GM23338 (cell line): ENCODE measurements around the gene MAP3K21. TPM values are rescaled to one million over a fixed set of nuclear protein-coding genes. Genes with fewer than 3 reads are reported as not detected.

Experiments
- ATAC-seq: fragments of 200-7000 bp; cut with Tn5 transposase; 3 replicates; pipeline ENCODE4 v1.9.1; 2020
- DNase-seq: peaks from one replicate; pipeline ENCODE4 v3.0.0-alpha.2; 2015; ENCODE audit warnings: low spot score
- H2AFZ ChIP-seq: fragments of 200-600 bp; sonication (generic); 2 replicates; pipeline ENCODE4 v1.8.0; 2016; ENCODE audit warnings: antibody characterized with exemption, mild to moderate bottlenecking, moderate library complexity
- H3F3A ChIP-seq: fragments of 200-600 bp; sonication (generic); replicated peaks from 2 replicates; pipeline ENCODE4 v1.8.0; 2017; ENCODE audit warnings: antibody characterized with exemption, mixed run types, low read depth
- H3K27ac ChIP-seq: fragments of 200-600 bp; sonication (generic); 2 replicates; pipeline ENCODE4 v1.6.1; 2016; ENCODE audit warnings: low read depth
- H3K27me3 ChIP-seq: fragments of 200-600 bp; sonication (generic); 2 replicates; pipeline ENCODE4 v1.8.0; 2016; ENCODE audit warnings: mild to moderate bottlenecking, mixed run types, moderate library complexity; ENCODE audit not compliant: insufficient read depth
- H3K36me3 ChIP-seq: fragments of 200-600 bp; sonication (generic); 2 replicates; pipeline ENCODE4 v1.8.0; 2016; ENCODE audit warnings: mild to moderate bottlenecking; ENCODE audit not compliant: insufficient read depth
- H3K4me1 ChIP-seq: fragments of 200-600 bp; sonication (generic); 2 replicates; pipeline ENCODE4 v1.8.0; 2016; ENCODE audit warnings: mild to moderate bottlenecking, moderate library complexity; ENCODE audit not compliant: insufficient read depth
- H3K4me2 ChIP-seq: fragments of 200-600 bp; sonication (generic); 2 replicates; pipeline ENCODE4 v1.7.1; 2017; ENCODE audit warnings: mixed run types
- H3K4me3 ChIP-seq: fragments of 200-600 bp; sonication (generic); 2 replicates; pipeline ENCODE4 v1.6.1; 2016; ENCODE audit warnings: mixed run types
- H3K79me2 ChIP-seq: fragments of 200-600 bp; sonication (generic); replicated peaks from 2 replicates; pipeline ENCODE4 v1.8.0; 2017; ENCODE audit warnings: mild to moderate bottlenecking; ENCODE audit not compliant: insufficient read depth
- H3K9me2 ChIP-seq: fragments of 200-600 bp; sonication (generic); 2 replicates; pipeline ENCODE4 v1.8.0; 2017; ENCODE audit not compliant: insufficient read depth
- H4K20me1 ChIP-seq: fragments of 200-600 bp; sonication (generic); replicated peaks from 2 replicates; pipeline ENCODE4 v1.8.0; 2017; ENCODE audit warnings: mild to moderate bottlenecking; ENCODE audit not compliant: insufficient read depth
- H3K27ac Mint-ChIP-seq: 2 replicates; pipeline ENCODE4 v1.8.0; 2020; ENCODE audit warnings: inconsistent platforms, mild to moderate bottlenecking, moderate library complexity, mixed read lengths
- H3K27me3 Mint-ChIP-seq: 3 replicates; pipeline ENCODE4 v1.8.0; 2022; ENCODE audit warnings: low read depth, mild to moderate bottlenecking, moderate library complexity, mixed read lengths, inconsistent platforms; ENCODE audit not compliant: insufficient read depth, poor library complexity
- H3K36me3 Mint-ChIP-seq: 3 replicates; pipeline ENCODE4 v1.8.0; 2021; ENCODE audit warnings: low read depth, mild to moderate bottlenecking, inconsistent platforms, moderate library complexity, mixed read lengths
- H3K4me1 Mint-ChIP-seq: 3 replicates; pipeline ENCODE4 v1.8.0; 2020; ENCODE audit warnings: mild to moderate bottlenecking, inconsistent platforms, mixed read lengths
- H3K4me3 Mint-ChIP-seq: 3 replicates; pipeline ENCODE4 v1.8.0; 2021; ENCODE audit warnings: moderate library complexity, mild to moderate bottlenecking, inconsistent platforms, mixed read lengths
- H3K9me3 Mint-ChIP-seq: 3 replicates; pipeline ENCODE4 v1.8.0; 2020; ENCODE audit warnings: moderate library complexity, mild to moderate bottlenecking, inconsistent platforms, mixed read lengths
- EZH2 ChIP-seq: fragments of 200-600 bp; sonication (generic); IDR thresholded peaks from one replicate; pipeline ENCODE4 v1.8.0; 2017; ENCODE audit warnings: antibody characterized with exemption, mild to moderate bottlenecking, low read depth; ENCODE audit not compliant: unreplicated experiment
- JUNB ChIP-seq: IDR thresholded peaks from one replicate; pipeline ENCODE4 v1.6.1; 2016; ENCODE audit warnings: antibody characterized with exemption; ENCODE audit not compliant: unreplicated experiment
- POLR2AphosphoS5 ChIP-seq: IDR thresholded peaks from 2 replicates; pipeline ENCODE4 v1.6.1; 2016; ENCODE audit warnings: antibody characterized with exemption, low read depth
- ZNF331 ChIP-seq: fragments of 250-450 bp; sonication (Bioruptor Pico); IDR thresholded peaks from 2 replicates; pipeline ENCODE4 v1.5.0; 2020; ENCODE audit warnings: low read depth, mild to moderate bottlenecking, moderate library complexity
- polyA plus RNA-seq: library from polyadenylated mRNA; unstranded; fragments of >200 nt; fragmentation: Nextera tagmentation; extraction: Ambion mirVana; gene quantifications from 2 replicates; pipeline ENCODE4 v1.2.1, GENCODE V29; 2016
- total RNA-seq: library from RNA; depleted of rRNA; stranded (reverse); fragments of >200 nt; shearing (Covaris generic); gene quantifications from 2 replicates; pipeline ENCODE4 v1.2.3, GENCODE V29; 2014
- TF ChIP-seq, protein P1 (sequence below), 2 experiments: fragments of 200-600 bp in 1 of 2; sonication (generic) in 1 of 2; conservative IDR thresholded peaks; 2 replicates each; pipeline versions ENCODE4 v1.5.1 to v1.6.1; 2016 to 2017; ENCODE audit warnings: antibody characterized with exemption in 2 of 2, low read depth in 2 of 2, mild to moderate bottlenecking in 2 of 2, moderate library complexity in 1 of 2
- TF ChIP-seq, protein P2 (sequence below): IDR thresholded peaks from 2 replicates; pipeline ENCODE4 v1.6.1; 2016; ENCODE audit warnings: antibody characterized with exemption
- TF ChIP-seq, protein P3 (sequence below): IDR thresholded peaks from one replicate; pipeline ENCODE4 v1.6.1; 2018; ENCODE audit warnings: antibody characterized with exemption; ENCODE audit not compliant: unreplicated experiment

The MAP3K21 gene
- total and polyA plus RNA-seq, 2 experiments from 2014 or later: 11.7 to 40.1 TPM

DNA sequence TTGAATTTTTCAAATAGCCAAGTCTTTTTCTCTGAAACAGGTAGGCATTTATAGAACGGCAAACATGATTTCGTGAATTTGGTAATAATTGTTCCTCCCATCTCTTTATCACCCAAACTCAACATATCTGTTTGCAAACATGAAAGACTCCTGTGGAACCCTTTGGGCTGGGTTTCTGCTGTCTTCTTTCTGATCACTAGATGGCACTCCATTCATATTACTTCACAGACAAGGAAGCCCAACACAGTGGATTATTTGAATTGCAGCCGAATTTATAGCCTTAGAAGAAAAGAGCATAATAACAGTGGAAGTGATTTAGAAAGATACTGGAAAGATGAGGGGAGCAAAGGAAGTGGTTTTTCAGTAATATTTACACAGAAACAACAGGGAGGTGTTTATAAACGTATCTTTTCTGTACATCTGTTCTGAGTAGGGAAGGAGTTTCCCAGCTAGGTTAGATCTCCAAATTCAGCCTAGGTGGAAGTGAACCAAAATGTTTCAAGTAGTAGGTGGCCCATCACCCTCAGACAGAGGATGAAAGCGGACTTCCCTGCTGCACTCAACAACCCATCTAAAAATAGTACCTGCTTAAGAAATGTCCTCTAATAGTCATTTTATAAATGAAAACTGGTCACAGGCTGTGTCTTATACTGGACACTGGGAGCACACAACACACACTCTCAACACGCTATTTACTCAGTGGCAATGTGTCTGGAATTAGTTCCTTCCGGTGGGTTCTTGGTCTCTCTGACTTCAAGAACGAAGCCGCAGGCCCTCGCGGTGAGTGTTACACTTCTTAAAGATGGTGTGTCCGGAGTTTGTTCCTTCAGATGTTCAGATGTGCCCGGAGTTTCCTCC is 67.6 kb downstream of the MAP3K21 start:
- H3K4me2 ChIP-seq: no peak overlapping the region
- no peaks in the 10 kb centered on the region for H3K79me2 ChIP-seq
- no peak overlapping the region for H3K4me3 Mint-ChIP-seq
- ATAC-seq (peak; percentile 91), DNase-seq (peak; percentile 82)
- 0 out of 2 replicates have a peak overlapping the region, but pooled peaks have one; percentile 8 for H2AFZ ChIP-seq
- H3K27me3 Mint-ChIP-seq: peaks cover 2% of the 10 kb centered on the region
- peaks cover 5% of the 10 kb centered on the region; the same call in 2 of the 3 replicates for H3K4me1 Mint-ChIP-seq
- no peaks in the 10 kb centered on the region for H3K27me3 ChIP-seq
- no peaks in the 10 kb centered on the region for H3K36me3 ChIP-seq
- no peaks in the 10 kb centered on the region for H3F3A ChIP-seq
- TF ChIP-seq POLR2AphosphoS5: no peak
- TF ChIP-seq, protein P1, sequence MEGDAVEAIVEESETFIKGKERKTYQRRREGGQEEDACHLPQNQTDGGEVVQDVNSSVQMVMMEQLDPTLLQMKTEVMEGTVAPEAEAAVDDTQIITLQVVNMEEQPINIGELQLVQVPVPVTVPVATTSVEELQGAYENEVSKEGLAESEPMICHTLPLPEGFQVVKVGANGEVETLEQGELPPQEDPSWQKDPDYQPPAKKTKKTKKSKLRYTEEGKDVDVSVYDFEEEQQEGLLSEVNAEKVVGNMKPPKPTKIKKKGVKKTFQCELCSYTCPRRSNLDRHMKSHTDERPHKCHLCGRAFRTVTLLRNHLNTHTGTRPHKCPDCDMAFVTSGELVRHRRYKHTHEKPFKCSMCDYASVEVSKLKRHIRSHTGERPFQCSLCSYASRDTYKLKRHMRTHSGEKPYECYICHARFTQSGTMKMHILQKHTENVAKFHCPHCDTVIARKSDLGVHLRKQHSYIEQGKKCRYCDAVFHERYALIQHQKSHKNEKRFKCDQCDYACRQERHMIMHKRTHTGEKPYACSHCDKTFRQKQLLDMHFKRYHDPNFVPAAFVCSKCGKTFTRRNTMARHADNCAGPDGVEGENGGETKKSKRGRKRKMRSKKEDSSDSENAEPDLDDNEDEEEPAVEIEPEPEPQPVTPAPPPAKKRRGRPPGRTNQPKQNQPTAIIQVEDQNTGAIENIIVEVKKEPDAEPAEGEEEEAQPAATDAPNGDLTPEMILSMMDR (conservative IDR thresholded peaks at IDR 0.05; ENCODE audit: low read depth in 2 of 2): peak; percentile 83 to 96
- TF ChIP-seq, protein P2, sequence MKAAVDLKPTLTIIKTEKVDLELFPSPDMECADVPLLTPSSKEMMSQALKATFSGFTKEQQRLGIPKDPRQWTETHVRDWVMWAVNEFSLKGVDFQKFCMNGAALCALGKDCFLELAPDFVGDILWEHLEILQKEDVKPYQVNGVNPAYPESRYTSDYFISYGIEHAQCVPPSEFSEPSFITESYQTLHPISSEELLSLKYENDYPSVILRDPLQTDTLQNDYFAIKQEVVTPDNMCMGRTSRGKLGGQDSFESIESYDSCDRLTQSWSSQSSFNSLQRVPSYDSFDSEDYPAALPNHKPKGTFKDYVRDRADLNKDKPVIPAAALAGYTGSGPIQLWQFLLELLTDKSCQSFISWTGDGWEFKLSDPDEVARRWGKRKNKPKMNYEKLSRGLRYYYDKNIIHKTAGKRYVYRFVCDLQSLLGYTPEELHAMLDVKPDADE: no peak
- peaks cover 9% of the 10 kb centered on the region for H3K4me1 ChIP-seq
- H3K36me3 Mint-ChIP-seq: no peaks in the 10 kb centered on the region
- no peaks in the 10 kb centered on the region for H4K20me1 ChIP-seq
- H3K9me3 Mint-ChIP-seq: peaks cover 3% of the 10 kb centered on the region; the same call in 1 of the 3 replicates
- no peak overlapping the region for H3K27ac ChIP-seq
- H3K27ac Mint-ChIP-seq: no peak overlapping the region
- no peaks in the 10 kb centered on the region for H3K9me2 ChIP-seq
- no peak overlapping the region for H3K4me3 ChIP-seq

DNA sequence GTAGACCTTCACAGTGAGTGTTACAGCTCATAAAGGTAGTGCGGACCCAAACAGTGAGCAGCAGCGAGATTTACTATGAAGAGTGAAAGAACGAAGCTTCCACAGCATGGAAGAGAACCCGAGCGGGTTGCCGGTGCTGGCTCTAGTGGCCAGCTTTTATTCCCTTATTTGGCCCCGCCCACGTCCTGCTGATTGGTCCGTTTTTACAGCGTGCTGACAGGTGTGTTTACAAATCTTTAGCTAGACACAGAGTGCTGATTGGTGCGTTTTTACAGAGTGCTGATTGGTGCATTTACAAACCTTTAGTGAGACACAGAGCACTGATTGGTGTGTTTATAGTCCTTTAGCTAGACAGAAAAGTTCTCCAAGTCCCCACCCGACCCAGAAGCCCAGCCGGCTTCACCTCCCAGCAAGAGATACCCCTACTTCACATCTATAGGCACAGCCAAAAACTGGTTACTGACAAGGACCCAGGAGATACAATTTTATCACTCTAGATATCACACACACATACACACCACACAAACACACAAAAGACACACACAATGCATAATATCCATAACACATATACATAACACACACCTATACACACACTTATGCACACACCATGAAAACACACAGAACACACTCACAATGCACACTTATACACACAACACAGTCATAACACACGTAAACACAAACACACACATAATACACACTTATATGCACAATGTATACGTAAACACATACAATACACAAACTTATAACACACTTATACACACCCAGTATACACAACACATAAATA is 68.5 kb downstream of the MAP3K21 start:
- Histone ChIP-seq H3K4me3 (no peak overlapping the region), H3K27me3 (no peaks in the 10 kb centered on the region), H4K20me1 (no peaks in the 10 kb centered on the region), H3K9me2 (no peaks in the 10 kb centered on the region), H3K4me2 (no peak overlapping the region), H2AFZ (0 out of 2 replicates have a peak overlapping the region, but pooled peaks have one; percentile 8), H3F3A (no peaks in the 10 kb centered on the region), H3K27ac (no peak overlapping the region), H3K4me1 (peaks cover 9% of the 10 kb centered on the region), H3K79me2 (no peaks in the 10 kb centered on the region), H3K36me3 (no peaks in the 10 kb centered on the region)
- H3K36me3 Mint-ChIP-seq: no peaks in the 10 kb centered on the region
- peaks cover 2% of the 10 kb centered on the region for H3K27me3 Mint-ChIP-seq
- no peak for ATAC-seq
- DNase-seq: no peak
- H3K27ac Mint-ChIP-seq: no peak overlapping the region
- H3K4me3 Mint-ChIP-seq: no peak overlapping the region
- H3K4me1 Mint-ChIP-seq: peaks cover 5% of the 10 kb centered on the region; the same call in 2 of the 3 replicates
- H3K9me3 Mint-ChIP-seq: peaks cover 3% of the 10 kb centered on the region; the same call in 1 of the 3 replicates
- TF ChIP-seq EZH2 (no peak), ZNF331 (CRISPR knock-in tag) (no peak), JUNB (no peak)
- TF ChIP-seq, protein P3, sequence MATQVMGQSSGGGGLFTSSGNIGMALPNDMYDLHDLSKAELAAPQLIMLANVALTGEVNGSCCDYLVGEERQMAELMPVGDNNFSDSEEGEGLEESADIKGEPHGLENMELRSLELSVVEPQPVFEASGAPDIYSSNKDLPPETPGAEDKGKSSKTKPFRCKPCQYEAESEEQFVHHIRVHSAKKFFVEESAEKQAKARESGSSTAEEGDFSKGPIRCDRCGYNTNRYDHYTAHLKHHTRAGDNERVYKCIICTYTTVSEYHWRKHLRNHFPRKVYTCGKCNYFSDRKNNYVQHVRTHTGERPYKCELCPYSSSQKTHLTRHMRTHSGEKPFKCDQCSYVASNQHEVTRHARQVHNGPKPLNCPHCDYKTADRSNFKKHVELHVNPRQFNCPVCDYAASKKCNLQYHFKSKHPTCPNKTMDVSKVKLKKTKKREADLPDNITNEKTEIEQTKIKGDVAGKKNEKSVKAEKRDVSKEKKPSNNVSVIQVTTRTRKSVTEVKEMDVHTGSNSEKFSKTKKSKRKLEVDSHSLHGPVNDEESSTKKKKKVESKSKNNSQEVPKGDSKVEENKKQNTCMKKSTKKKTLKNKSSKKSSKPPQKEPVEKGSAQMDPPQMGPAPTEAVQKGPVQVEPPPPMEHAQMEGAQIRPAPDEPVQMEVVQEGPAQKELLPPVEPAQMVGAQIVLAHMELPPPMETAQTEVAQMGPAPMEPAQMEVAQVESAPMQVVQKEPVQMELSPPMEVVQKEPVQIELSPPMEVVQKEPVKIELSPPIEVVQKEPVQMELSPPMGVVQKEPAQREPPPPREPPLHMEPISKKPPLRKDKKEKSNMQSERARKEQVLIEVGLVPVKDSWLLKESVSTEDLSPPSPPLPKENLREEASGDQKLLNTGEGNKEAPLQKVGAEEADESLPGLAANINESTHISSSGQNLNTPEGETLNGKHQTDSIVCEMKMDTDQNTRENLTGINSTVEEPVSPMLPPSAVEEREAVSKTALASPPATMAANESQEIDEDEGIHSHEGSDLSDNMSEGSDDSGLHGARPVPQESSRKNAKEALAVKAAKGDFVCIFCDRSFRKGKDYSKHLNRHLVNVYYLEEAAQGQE: no peak
- TF ChIP-seq, protein P2: no peak
